ENCODE data around the gene PSMG2.

- TF ChIP-seq CTCF (IDR thresholded peaks at IDR 0.05; ENCODE audit: low read depth, low read length) (no peak), MYC (IDR thresholded peaks at IDR 0.05; ENCODE audit: low read depth, low read length) (no peak)
Measured at GRCh38 chr18:12765126-12765525, 62.3 kb downstream of the PSMG2 start.

Data from NB4 (cell line).